GM19099 (cell line): Measurements from ENCODE around the gene GSN.

Experiments
- POLR2A ChIP-seq: IDR thresholded peaks from 3 replicates; pipeline ENCODE4 v1.6.1; 2011; ENCODE audit warnings: low read depth; ENCODE audit not compliant: insufficient read length; ENCODE audit errors: extremely low read depth

The GSN gene

DNA sequence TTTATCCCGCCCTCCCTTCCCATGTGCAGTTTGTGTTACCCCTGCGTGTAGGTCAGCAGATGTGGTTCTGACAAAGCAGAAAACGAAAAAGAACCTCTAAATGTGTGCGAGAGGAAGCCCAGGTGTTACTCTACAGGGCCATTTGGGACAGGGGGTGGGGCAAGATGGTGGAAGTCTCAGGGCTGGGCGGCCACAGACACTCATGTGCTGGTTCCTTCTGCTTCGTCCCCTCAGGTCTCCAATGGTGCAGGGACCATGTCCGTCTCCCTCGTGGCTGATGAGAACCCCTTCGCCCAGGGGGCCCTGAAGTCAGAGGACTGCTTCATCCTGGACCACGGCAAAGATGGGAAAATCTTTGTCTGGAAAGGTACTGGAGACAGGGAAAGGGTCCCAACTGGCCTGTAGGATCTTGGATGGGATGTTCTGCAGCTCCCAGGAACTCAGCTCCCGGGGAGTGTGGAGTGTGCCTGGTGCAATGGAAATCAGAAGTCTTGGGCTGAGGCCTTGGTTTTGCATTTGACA is 49.0 kb downstream of the GSN start:
- TF ChIP-seq POLR2A: no peak

DNA sequence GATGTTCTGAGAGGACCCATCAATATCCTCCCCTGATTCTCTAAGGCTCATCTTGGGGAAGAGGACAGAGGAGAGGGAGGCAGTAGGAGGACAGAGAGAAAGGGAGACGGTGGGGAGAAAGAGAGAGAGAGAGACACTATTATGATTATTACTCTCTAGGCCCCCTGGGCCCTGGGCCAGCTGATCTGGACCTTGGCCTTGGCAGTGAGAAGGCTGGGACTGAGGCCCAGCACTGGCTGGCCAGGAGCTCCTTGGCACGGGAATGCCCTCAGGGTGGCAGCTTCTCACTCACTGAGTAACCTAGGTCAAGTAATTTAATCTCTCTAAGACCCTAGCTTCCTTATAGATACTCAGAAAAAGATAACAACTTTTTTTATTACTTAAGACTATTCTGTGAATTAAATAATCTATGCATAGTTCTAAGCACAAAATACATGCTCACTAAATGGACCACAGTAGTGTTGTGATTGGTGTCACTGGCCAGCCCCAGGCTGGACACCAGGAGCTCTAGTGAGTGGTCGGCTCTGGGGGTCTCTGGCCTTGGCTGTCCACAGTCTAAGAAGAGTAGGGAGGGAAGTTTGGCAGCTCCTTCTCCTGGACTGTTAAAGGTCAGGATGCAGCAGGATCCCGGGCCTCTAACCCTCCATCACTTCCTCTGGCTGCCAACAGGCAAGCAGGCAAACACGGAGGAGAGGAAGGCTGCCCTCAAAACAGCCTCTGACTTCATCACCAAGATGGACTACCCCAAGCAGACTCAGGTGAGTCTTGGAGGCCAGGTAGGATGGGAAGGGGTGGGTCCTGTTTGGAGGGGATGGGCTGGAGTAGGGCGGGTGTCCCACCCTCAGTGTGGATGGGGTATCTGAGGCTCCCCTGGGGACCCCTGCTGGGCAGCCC is 50.0 kb downstream of the GSN start:
- no peak for TF ChIP-seq POLR2A

DNA sequence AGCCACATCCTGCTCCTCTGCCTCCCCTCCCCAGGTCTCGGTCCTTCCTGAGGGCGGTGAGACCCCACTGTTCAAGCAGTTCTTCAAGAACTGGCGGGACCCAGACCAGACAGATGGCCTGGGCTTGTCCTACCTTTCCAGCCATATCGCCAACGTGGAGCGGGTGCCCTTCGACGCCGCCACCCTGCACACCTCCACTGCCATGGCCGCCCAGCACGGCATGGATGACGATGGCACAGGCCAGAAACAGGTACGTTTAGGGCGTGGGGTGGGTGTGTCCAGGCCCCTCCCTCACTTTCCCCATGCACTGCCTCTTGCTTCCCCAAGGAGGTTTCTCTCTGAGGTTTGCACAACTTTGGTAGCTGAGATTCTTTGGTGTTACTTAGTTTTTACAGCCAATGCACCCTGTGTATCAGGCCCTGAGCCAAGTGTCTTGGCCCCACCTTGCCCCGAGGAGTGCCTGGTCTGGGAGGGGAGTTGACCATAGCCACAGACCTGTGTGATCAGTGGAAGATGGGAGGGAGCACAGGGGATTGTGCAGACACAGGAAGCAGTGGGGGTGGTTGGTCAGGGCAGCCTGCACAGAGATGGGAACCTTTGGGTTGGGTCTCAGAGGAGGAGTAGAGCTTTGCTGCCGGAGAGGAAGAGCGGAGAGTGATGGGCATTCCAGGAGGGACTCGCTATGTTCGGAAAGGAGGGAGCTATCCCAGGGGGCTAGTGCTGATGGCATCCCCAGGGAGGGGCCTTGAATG is 50.8 kb downstream of the GSN start:
- TF ChIP-seq POLR2A: no peak

DNA sequence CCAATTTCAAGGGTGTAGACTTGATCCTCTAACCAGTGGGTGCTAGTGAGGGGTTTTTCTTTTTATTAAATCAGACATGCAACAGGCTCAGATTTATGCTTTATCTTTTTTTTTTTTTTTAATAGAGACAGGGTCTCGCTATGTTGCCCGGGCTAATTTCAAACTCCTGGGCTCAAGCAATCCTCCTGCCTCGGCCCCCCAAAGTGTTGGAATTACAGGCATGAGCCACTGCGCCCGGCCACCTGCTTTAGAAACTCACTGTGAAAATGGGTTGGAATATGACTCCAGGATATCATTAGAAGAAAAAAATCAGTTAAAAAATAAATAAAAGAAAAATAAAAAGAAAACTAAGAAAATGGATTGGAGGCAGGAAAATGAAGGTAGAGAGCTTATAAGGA is 51.4 kb downstream of the GSN start:
- TF ChIP-seq POLR2A: no peak

DNA sequence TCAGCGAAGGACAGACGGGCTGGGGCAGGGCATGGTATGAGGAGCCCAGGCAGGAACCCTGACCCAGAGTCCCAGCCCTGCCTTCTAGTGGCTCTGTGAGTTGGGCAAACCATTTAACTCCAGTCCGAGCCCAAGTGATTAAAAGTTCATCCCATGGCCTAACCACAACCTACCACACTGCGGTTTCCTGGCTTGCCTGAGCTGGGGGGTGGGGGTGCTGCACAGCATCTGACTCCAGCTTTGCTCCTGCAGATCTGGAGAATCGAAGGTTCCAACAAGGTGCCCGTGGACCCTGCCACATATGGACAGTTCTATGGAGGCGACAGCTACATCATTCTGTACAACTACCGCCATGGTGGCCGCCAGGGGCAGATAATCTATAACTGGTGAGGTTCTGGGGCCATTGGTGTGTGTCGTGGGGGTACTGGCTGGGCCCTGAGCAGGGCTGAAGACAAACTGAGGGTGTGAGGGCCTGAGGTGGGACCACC is 53.1 kb downstream of the GSN start:
- TF ChIP-seq POLR2A: no peak

DNA sequence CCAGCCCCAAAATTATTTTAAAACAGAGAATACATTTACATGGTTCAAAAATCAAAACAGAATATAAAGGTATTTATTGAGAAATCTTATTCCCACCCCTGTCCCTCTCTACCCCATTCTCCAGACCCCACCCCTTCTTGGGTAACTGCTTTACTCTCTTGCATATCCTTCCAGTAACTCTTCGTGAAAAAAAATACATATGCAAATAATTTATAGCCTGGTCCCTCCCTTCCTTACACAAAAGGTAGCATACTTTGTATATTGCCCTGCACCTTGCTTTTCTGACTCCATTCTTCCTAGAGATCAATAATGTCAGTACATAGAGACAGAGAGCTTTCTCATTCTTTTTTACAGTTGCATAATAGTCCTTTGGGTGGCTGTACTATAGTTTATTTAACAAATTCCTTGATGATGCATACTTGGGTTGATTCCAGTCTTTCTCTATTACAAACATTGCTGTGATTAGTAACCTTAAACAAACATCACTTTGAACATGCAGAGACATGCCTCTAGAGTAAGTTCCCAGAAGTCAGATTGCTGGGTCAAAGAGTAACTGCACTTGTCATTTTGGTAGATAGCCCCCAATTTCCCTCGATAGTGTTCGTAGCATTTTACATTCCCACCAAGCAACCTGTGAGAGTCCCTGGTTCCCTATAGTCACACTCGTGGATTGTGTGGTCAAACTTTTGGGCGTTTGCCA is 54.2 kb downstream of the GSN start:
- no peak for TF ChIP-seq POLR2A

DNA sequence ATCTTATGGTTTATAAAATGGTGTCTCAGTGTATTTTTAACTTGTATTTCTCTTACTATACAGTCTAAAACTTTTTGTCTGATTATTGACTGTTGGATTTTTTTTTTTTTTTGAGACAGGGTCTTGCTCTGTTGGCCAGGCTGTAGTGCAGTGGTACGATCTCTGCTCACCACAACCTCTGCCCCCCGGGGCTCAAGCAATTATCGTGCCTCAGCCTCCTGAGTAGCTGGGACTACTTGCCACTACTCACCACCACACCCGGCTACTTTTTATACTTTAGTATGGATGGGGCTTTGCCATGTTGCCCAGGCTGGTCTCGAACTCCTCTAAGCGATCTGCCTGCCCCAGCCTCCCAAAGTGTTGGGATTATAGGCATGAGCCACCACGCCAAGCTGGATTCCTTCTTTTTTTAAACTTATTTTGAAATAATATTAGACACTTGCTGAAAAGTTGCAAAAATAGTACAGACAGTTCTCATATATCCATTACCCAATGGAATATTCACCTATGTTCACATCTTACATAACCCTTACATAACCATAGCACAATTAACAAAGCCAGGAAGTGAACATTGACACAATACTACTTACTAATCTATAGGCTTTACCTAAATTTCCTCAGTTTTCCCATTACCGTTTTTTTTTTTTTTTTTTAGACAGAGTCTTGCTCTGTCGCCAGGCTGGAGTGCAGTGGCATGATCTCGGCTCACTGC is 54.9 kb downstream of the GSN start:
- TF ChIP-seq POLR2A: no peak

DNA sequence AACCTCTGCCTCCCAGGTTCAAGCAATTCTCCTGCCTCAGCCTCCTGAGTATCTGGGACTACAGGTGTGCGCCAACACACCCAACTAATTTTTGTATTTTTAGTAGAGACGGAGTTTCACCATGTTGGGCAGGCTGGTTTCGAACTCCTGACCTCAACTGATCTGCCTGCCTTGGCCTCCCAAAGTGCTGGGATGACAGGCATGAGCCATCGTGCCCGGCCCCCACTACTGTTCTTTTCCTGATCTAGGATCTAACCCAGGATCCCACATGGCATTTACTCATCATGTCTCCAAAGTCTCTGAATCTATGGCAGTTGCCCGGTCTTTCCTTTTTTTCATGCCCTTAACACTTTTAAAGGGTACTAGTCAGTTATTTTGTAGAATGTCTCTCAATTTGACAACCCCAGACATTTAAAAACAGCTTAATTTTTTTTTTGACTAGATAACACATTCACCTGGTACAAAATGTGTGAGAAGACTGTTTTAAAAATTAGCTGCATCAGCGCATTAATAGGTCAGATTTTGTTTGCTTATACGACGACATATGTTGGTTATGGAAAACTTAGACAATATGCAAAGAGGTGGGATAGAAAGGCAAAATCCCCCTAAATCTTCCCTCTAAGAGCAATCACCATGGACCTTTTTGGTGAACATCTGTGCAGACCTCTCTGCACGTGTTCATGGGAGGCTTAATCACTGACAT is 55.6 kb downstream of the GSN start:
- TF ChIP-seq POLR2A: no peak

DNA sequence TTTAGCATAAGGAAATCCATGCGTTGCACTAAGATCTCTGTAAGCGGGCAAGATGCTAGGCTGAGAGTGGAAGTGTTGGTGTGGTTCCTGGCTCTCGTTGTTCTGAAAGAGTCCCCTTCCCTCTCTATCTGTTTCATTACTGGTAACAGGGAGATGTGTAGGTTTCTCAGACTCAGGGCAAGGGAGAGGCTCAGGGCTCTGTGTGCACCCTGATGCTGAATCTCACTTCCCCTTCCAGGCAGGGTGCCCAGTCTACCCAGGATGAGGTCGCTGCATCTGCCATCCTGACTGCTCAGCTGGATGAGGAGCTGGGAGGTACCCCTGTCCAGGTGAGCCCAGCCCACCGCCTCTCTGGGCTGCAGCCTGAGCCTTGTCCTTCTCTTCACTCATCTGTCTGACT is 56.4 kb downstream of the GSN start:
- no peak for TF ChIP-seq POLR2A

DNA sequence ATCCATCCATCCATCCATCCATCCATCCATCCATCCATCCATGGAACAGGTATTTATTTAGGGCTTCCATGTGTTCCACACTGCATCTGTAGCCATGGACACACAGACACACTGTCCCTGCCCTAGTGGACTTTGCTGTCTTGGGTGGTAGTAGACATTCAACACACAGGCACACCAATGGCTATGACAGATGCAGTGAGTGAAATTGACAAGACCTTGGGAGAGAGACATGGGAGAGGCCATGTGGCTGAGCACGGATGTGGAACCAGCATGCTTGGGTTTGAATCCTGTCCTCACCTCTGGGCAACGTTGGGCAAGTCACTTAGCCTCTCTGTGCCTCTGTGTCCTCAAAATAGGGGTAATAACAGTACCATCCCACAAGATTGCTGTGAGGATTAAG is 56.8 kb downstream of the GSN start:
- no peak for TF ChIP-seq POLR2A

DNA sequence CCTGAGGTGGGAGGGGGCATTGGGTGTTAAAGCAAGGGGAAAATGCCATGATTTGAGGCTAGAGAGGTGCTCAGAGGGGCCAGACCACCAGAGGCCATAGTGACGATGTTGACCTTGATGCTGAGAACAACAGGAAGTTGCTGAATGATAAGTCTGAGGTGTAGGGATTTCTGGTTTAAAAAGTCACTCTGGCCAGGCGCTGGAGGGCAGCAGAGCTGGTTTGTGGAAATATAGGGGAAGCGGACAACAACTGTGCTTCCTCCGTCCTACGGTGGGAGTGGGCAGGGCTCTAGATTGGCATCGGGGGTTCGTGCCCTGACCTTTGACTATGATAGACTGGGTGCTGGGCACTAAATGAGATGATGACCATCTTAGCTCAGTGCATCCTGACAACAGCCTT is 57.4 kb downstream of the GSN start:
- no peak for TF ChIP-seq POLR2A

DNA sequence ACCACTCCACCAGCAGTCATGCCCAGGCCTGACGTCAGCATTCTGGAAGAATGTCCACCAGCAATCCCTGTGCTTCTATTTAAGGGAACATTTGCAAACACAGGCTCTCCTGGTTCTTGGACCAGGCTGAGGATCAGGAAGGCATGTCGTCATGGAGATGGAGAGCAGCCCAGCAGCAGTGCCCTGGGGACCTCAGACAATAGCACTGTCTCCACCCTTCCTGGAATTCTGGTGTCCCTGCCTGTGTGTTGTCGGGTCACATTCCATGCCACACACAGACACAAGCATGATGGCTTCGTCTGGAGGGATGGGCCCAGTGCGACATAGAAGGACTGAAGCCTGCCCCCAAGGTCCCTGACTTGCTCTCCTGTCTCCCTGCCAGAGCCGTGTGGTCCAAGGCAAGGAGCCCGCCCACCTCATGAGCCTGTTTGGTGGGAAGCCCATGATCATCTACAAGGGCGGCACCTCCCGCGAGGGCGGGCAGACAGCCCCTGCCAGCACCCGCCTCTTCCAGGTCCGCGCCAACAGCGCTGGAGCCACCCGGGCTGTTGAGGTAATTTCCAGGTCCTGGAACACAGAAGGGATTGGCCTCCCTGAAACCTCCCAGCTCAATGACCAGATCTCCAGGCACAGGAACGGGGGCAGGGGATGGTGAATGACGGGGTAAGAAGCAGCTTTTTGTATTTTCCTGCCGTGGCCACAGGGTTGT is 58.3 kb downstream of the GSN start:
- TF ChIP-seq POLR2A: no peak

DNA sequence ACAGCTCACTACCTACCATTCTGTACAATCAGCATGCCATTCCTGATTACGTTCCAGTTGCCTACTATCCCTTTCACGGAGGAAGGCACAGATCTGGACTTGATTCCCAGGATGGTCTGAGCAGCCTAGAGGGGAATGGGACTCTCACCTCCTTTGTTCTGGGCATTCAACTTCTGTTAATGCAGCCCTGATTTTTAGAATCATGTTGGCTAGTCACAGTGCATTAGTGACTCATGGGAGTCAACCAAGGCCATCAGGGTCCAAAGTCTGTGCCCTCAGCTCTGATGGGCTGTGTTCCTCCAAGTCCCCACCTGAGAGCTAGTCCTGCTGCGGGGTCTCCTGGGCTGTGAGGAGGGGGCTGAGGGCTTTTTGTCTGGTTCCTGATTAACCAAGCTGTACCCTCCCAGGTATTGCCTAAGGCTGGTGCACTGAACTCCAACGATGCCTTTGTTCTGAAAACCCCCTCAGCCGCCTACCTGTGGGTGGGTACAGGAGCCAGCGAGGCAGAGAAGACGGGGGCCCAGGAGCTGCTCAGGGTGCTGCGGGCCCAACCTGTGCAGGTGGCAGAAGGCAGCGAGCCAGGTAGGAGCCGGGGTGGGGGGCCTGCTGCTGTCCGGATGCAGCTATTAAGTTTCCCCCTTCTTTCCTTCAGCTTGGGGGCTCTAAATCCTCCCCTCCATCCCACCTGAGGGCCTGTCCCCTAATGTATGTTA is 59.1 kb downstream of the GSN start:
- no peak for TF ChIP-seq POLR2A
